Esophagus muscularis mucosa (tissue), 4 donors: Measurements from ENCODE around the gene ABR.
"Not testable (repeated sequence)": the region's sequence is repeated elsewhere in the genome, so short reads cannot be mapped to it uniquely, and the experiment has no call there.

Experiments
- CTCF ChIP-seq, 3 experiments: fragments of 200-600 bp in 2 of 3; fragments of 450-650 bp in 1 of 3; sonication (generic) in 2 of 3; IDR thresholded peaks; one replicate each; pipeline ENCODE4 v1.5.1; 2017 to 2019; ENCODE audit warnings: antibody characterized with exemption in 3 of 3, mild to moderate bottlenecking in 2 of 3, moderate library complexity in 1 of 3
- EP300 ChIP-seq: sonication (generic); formaldehyde crosslinking; IDR thresholded peaks from one replicate; pipeline ENCODE4 v1.6.1; 2017; ENCODE audit warnings: antibody characterized with exemption
- POLR2AphosphoS5 ChIP-seq, 2 donors: sonication (generic); formaldehyde crosslinking; IDR thresholded peaks; one replicate each; pipeline ENCODE4 v1.6.1; 2017; ENCODE audit warnings: antibody characterized with exemption in 2 of 2

GRCh38 chr17:1065416-1065815 lies 114.4 kb downstream of the ABR start:
- not testable (repeated sequence) for TF ChIP-seq CTCF (IDR thresholded peaks at IDR 0.05); POLR2AphosphoS5 (IDR thresholded peaks at IDR 0.05); EP300
